Measurements from ENCODE around the gene ANAPC7.
"Not testable (repeated sequence)": the region's sequence is repeated elsewhere in the genome, so short reads cannot be mapped to it uniquely, and the experiment has no call there.

ANAPC7 gene

GRCh38 chr12:110345963-110346362, 57.5 kb downstream of the ANAPC7 start:
- DNase-seq = no peak

GRCh38 chr12:110345176-110345661, 58.3 kb downstream of the ANAPC7 start:
- no peak for DNase-seq

DNA sequence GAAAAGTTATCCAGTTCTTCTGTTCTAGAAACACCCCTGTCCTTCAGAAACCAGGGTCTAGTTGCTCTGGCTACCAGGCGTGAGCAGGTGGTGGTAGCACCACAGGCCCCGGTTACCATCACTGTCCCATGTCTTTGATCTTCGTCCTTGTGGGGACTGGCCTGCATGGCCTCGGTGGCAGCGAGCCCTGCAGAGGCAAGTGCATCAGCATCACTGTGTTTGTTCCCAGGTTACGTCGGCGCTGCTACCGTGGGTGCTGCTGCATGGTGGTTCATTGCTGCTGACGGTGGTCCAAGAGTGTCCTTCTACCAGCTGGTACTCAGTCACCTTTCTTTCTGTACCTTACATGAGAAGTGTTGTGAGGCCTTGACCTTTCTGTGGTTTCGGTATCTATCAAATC, 58.9 kb downstream of the ANAPC7 start:
- no peak for DNase-seq

DNA sequence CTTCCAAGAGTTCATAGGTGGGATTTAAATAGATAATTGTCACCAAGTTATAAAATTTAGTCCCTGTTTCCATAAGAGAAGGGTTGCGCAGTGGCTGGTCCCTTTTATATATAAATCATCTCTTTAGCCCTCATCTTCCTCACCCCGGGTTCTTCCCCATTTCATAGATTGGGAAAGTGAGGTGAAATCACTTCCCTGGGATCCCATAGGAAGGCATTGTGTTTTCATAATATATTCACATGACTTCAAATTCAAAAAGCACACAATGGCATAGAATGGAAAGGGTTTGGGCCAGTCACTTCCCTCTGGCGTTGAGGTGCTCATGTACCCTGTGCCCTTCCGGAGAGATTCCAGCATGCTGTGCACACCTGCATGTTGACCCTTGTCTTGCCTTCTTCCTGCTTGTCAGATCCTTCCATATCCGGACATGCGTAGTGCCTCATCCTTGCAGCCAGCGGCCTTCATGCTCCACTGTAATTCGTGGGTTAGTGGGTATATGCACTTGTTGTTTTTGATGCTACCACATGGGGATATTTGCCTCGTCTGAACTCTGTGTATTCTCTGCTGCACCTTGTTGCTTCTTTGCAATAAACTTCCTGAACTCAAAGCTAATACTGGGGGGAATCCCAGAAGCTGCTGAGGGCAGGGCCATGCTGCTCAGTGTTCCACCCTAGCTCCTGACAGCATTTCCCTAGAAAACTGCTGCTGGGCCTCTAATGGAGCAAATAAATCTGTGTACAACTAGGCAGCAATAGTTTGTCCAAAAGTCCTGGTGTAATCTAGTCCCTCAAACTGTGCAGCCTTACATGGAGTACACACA, 59.6 kb downstream of the ANAPC7 start:
- no peak for DNase-seq

DNA sequence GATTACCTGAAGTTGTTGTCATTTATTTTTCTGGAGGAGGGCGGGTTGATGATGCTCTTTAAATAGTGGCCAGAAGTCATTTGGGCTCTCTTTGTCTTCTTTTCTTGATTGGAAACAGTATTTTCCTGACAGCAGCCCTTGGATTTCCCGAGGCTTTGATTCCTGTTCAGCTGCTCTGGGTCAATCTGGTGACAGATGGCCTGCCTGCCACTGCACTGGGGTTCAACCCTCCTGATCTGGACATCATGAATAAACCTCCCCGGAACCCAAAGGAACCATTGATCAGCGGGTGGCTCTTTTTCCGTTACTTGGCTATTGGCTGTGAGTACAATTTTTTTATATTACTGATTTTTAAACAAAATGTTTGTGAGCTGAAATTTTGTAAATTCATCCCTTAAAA, 60.4 kb downstream of the ANAPC7 start:
- DNase-seq = no peak

DNA sequence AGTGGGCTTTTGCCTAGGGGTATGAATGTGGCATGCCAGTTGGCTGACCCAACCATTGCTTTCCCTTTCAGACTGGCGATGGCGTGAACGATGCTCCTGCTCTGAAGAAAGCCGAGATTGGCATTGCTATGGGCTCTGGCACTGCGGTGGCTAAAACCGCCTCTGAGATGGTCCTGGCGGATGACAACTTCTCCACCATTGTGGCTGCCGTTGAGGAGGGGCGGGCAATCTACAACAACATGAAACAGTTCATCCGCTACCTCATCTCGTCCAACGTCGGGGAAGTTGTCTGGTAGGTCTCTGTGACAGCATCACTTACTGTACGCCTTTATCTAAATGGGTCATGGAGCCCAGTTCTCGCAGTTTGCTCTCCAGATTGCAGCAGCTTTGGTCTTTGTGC, 61.4 kb downstream of the ANAPC7 start:
- no peak for DNase-seq

DNA sequence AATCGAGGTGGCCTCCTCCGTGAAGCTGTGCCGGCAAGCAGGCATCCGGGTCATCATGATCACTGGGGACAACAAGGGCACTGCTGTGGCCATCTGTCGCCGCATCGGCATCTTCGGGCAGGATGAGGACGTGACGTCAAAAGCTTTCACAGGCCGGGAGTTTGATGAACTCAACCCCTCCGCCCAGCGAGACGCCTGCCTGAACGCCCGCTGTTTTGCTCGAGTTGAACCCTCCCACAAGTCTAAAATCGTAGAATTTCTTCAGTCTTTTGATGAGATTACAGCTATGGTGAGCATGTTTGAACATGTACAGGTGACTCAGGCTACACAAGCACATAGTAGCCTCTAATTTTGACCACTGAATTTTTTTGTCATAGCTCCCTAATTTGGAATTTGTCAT, 62.8 kb downstream of the ANAPC7 start:
- no peak for DNase-seq

DNA sequence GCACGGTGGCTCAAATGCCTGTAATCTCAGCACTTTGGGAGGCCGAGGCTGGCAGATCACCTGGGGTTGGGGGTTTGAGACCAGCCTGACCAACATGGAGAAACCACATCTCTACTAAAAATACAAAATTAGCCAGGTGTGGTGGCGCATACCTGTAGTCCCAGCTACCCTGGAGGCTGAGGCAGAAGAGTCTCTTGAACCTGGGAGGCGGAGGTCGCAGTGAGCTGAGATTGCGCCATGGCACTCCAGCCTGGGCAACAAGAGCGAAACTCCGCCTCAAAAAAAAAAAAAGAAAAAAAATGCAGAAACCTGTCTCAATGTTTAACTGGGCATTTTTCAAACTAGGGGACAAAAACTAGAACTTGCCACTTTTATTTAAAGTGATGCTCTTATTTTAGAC, 63.2 kb downstream of the ANAPC7 start:
- DNase-seq = not testable (repeated sequence)

GRCh38 chr12:110339184-110339952, 64.1 kb downstream of the ANAPC7 start:
- DNase-seq = no peak

GRCh38 chr12:110338754-110339153, 64.8 kb downstream of the ANAPC7 start:
- no peak for DNase-seq

GRCh38 chr12:110337912-110338710, 65.4 kb downstream of the ANAPC7 start:
- no peak for DNase-seq

GRCh38 chr12:110335481-110336045, 67.9 kb downstream of the ANAPC7 start:
- DNase-seq = no peak

DNA sequence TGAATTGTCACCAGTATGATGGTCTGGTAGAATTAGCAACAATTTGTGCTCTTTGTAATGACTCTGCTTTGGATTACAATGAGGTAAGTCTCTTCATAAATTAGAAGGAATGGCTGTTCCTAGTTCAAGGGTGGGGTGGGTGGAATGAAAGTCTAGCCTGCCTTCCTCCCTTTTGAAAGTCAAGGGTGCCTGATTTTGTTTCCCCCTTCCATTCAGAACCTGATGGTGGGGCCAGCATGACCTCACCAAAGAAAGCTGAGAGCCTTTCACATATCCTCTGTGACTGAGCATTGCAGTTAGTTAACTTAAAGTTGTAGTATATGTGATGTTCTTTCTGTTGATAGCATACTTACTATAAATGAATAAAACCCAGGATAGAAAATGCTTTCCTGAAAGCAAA, 70.3 kb downstream of the ANAPC7 start:
- no peak for DNase-seq

DNA sequence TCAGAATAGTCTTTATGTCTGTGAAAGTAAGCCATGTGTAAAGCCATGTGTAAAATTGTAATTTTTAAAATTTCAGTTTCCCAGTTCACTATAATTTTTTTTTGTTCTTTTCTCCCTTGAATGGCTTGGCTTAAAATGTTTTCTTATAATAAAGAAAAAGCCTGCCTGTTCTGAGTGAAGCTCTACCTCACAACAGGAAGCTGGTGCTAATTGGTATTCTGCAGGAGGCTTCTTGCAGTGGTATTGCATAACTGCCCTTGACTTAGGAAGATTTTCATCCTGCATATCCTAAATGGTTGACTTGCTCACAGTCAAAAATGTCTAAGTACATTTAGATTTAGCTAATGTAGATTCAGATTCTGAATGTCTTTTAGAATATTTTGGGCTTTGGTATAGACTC, 73.0 kb downstream of the ANAPC7 start:
- no peak for DNase-seq

GRCh38 chr12:110330124-110330523, 73.4 kb downstream of the ANAPC7 start:
- no peak for DNase-seq

DNA sequence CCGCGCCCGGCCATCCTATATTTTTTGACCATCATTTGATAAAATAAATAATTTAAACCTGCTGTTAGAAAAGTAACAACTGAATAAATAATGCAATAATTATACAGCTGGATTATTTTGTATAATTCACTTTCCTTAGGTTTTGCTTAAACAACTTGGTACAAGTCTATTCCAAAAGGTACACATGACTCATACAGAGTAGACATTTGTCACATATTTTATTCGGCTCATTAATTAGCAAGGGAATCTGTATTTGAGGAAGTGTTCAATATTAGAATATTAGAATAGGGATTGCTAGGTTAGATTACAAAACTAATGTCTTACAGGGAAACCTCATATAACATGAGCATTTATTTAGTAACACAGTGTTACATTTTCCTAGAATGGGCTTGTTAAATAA, 73.8 kb downstream of the ANAPC7 start:
- no peak for DNase-seq
